GM23338 (cell line): ENCODE data around the gene NRP1. TPM values are rescaled to one million over a fixed set of nuclear protein-coding genes. Genes with fewer than 3 reads are reported as not detected.

Source experiments
- ATAC-seq: fragments of 200-7000 bp; cut with Tn5 transposase; 3 replicates; pipeline ENCODE4 v1.9.1; 2020
- DNase-seq: peaks from one replicate; pipeline ENCODE4 v3.0.0-alpha.2; 2015; ENCODE audit warnings: low spot score
- H2AFZ ChIP-seq: fragments of 200-600 bp; sonication (generic); 2 replicates; pipeline ENCODE4 v1.8.0; 2016; ENCODE audit warnings: antibody characterized with exemption, mild to moderate bottlenecking, moderate library complexity
- H3F3A ChIP-seq: fragments of 200-600 bp; sonication (generic); replicated peaks from 2 replicates; pipeline ENCODE4 v1.8.0; 2017; ENCODE audit warnings: antibody characterized with exemption, mixed run types, low read depth
- H3K27ac ChIP-seq: fragments of 200-600 bp; sonication (generic); 2 replicates; pipeline ENCODE4 v1.6.1; 2016; ENCODE audit warnings: low read depth
- H3K27me3 ChIP-seq: fragments of 200-600 bp; sonication (generic); 2 replicates; pipeline ENCODE4 v1.8.0; 2016; ENCODE audit warnings: mild to moderate bottlenecking, mixed run types, moderate library complexity; ENCODE audit not compliant: insufficient read depth
- H3K36me3 ChIP-seq: fragments of 200-600 bp; sonication (generic); 2 replicates; pipeline ENCODE4 v1.8.0; 2016; ENCODE audit warnings: mild to moderate bottlenecking; ENCODE audit not compliant: insufficient read depth
- H3K4me1 ChIP-seq: fragments of 200-600 bp; sonication (generic); 2 replicates; pipeline ENCODE4 v1.8.0; 2016; ENCODE audit warnings: mild to moderate bottlenecking, moderate library complexity; ENCODE audit not compliant: insufficient read depth
- H3K4me2 ChIP-seq: fragments of 200-600 bp; sonication (generic); 2 replicates; pipeline ENCODE4 v1.7.1; 2017; ENCODE audit warnings: mixed run types
- H3K4me3 ChIP-seq: fragments of 200-600 bp; sonication (generic); 2 replicates; pipeline ENCODE4 v1.6.1; 2016; ENCODE audit warnings: mixed run types
- H3K79me2 ChIP-seq: fragments of 200-600 bp; sonication (generic); replicated peaks from 2 replicates; pipeline ENCODE4 v1.8.0; 2017; ENCODE audit warnings: mild to moderate bottlenecking; ENCODE audit not compliant: insufficient read depth
- H3K9me2 ChIP-seq: fragments of 200-600 bp; sonication (generic); 2 replicates; pipeline ENCODE4 v1.8.0; 2017; ENCODE audit not compliant: insufficient read depth
- H4K20me1 ChIP-seq: fragments of 200-600 bp; sonication (generic); replicated peaks from 2 replicates; pipeline ENCODE4 v1.8.0; 2017; ENCODE audit warnings: mild to moderate bottlenecking; ENCODE audit not compliant: insufficient read depth
- H3K27ac Mint-ChIP-seq: 2 replicates; pipeline ENCODE4 v1.8.0; 2020; ENCODE audit warnings: inconsistent platforms, mild to moderate bottlenecking, moderate library complexity, mixed read lengths
- H3K27me3 Mint-ChIP-seq: 3 replicates; pipeline ENCODE4 v1.8.0; 2022; ENCODE audit warnings: low read depth, mild to moderate bottlenecking, moderate library complexity, mixed read lengths, inconsistent platforms; ENCODE audit not compliant: insufficient read depth, poor library complexity
- H3K36me3 Mint-ChIP-seq: 3 replicates; pipeline ENCODE4 v1.8.0; 2021; ENCODE audit warnings: low read depth, mild to moderate bottlenecking, inconsistent platforms, moderate library complexity, mixed read lengths
- H3K4me1 Mint-ChIP-seq: 3 replicates; pipeline ENCODE4 v1.8.0; 2020; ENCODE audit warnings: mild to moderate bottlenecking, inconsistent platforms, mixed read lengths
- H3K4me3 Mint-ChIP-seq: 3 replicates; pipeline ENCODE4 v1.8.0; 2021; ENCODE audit warnings: moderate library complexity, mild to moderate bottlenecking, inconsistent platforms, mixed read lengths
- H3K9me3 Mint-ChIP-seq: 3 replicates; pipeline ENCODE4 v1.8.0; 2020; ENCODE audit warnings: moderate library complexity, mild to moderate bottlenecking, inconsistent platforms, mixed read lengths
- CREB1 ChIP-seq: fragments of 250-450 bp; sonication (Bioruptor Pico); IDR thresholded peaks from 2 replicates; pipeline ENCODE4 v1.5.0; 2020; ENCODE audit warnings: low read depth, mild to moderate bottlenecking, moderate library complexity
- EZH2 ChIP-seq: fragments of 200-600 bp; sonication (generic); IDR thresholded peaks from one replicate; pipeline ENCODE4 v1.8.0; 2017; ENCODE audit warnings: antibody characterized with exemption, mild to moderate bottlenecking, low read depth; ENCODE audit not compliant: unreplicated experiment
- EZH2phosphoT487 ChIP-seq: fragments of 200-600 bp; sonication (generic); IDR thresholded peaks from one replicate; pipeline ENCODE4 v1.8.1; 2018; ENCODE audit warnings: antibody characterized with exemption; ENCODE audit not compliant: unreplicated experiment
- JUNB ChIP-seq: IDR thresholded peaks from one replicate; pipeline ENCODE4 v1.6.1; 2016; ENCODE audit warnings: antibody characterized with exemption; ENCODE audit not compliant: unreplicated experiment
- POLR2AphosphoS5 ChIP-seq: IDR thresholded peaks from 2 replicates; pipeline ENCODE4 v1.6.1; 2016; ENCODE audit warnings: antibody characterized with exemption, low read depth
- STAT1 ChIP-seq: IDR thresholded peaks from one replicate; pipeline ENCODE4 v1.6.1; 2016; ENCODE audit warnings: antibody characterized with exemption; ENCODE audit not compliant: unreplicated experiment
- polyA plus RNA-seq: library from polyadenylated mRNA; unstranded; fragments of >200 nt; fragmentation: Nextera tagmentation; extraction: Ambion mirVana; gene quantifications from 2 replicates; pipeline ENCODE4 v1.2.1, GENCODE V29; 2016
- total RNA-seq: library from RNA; depleted of rRNA; stranded (reverse); fragments of >200 nt; shearing (Covaris generic); gene quantifications from 2 replicates; pipeline ENCODE4 v1.2.3, GENCODE V29; 2014
- TF ChIP-seq, protein P1 (sequence below): IDR thresholded peaks from 2 replicates; pipeline ENCODE4 v1.6.1; 2016; ENCODE audit warnings: antibody characterized with exemption
- TF ChIP-seq, protein P2 (sequence below), 2 experiments: fragments of 200-600 bp in 1 of 2; sonication (generic) in 1 of 2; conservative IDR thresholded peaks; 2 replicates each; pipeline versions ENCODE4 v1.5.1 to v1.6.1; 2016 to 2017; ENCODE audit warnings: antibody characterized with exemption in 2 of 2, low read depth in 2 of 2, mild to moderate bottlenecking in 2 of 2, moderate library complexity in 1 of 2
- TF ChIP-seq, protein P3 (sequence below): IDR thresholded peaks from one replicate; pipeline ENCODE4 v1.6.1; 2018; ENCODE audit warnings: antibody characterized with exemption; ENCODE audit not compliant: unreplicated experiment

NRP1 gene
- total and polyA plus RNA-seq, 2 experiments from 2014 or later = 2.9 to 3.5 TPM

DNA sequence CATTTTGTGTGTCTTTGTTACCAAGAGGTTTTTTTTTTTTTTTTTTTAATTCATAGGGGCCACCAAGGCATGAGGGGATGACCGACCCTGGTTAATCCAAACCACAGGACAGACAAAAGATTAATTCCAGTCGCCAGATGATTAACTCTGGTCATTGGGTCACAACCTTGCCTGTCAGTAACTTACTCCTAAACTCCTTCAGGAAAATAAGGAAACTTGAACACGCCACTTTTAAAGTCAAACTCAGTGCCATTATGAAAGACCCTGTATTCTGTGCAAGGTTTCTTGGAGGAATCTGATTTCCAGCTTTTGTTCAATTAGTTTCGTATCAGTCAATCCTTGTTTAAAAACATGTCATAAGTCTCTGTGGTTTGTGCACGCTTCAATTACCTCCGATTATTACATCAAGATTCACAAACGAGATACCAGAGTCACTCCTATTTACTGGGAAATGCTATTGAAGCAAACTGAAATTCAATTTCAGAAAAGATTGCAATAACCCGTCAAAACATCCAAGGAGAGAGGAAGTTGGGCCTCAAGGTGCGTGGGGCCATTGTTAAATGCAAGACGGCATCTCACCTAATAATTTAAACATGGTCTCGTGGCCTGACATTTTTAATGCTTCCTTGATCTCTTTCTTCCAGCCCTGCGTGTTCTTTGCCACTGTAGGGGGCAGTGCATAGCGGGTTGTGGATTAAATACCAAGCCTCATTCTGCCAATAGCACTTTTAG lies 44.0 kb downstream of the NRP1 start:
- Mint-ChIP-seq H3K4me3 (no peak overlapping the region), H3K9me3 (no peaks in the 10 kb centered on the region), H3K27me3 (no peaks in the 10 kb centered on the region), H3K36me3 (no peaks in the 10 kb centered on the region), H3K4me1 (peaks cover 21% of the 10 kb centered on the region), H3K27ac (no peak overlapping the region)
- ATAC-seq (peak; percentile 36; the same call in 2 of the 3 replicates), DNase-seq (peak; percentile 28)
- TF ChIP-seq, protein P1, sequence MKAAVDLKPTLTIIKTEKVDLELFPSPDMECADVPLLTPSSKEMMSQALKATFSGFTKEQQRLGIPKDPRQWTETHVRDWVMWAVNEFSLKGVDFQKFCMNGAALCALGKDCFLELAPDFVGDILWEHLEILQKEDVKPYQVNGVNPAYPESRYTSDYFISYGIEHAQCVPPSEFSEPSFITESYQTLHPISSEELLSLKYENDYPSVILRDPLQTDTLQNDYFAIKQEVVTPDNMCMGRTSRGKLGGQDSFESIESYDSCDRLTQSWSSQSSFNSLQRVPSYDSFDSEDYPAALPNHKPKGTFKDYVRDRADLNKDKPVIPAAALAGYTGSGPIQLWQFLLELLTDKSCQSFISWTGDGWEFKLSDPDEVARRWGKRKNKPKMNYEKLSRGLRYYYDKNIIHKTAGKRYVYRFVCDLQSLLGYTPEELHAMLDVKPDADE = no peak
- TF ChIP-seq, protein P2, sequence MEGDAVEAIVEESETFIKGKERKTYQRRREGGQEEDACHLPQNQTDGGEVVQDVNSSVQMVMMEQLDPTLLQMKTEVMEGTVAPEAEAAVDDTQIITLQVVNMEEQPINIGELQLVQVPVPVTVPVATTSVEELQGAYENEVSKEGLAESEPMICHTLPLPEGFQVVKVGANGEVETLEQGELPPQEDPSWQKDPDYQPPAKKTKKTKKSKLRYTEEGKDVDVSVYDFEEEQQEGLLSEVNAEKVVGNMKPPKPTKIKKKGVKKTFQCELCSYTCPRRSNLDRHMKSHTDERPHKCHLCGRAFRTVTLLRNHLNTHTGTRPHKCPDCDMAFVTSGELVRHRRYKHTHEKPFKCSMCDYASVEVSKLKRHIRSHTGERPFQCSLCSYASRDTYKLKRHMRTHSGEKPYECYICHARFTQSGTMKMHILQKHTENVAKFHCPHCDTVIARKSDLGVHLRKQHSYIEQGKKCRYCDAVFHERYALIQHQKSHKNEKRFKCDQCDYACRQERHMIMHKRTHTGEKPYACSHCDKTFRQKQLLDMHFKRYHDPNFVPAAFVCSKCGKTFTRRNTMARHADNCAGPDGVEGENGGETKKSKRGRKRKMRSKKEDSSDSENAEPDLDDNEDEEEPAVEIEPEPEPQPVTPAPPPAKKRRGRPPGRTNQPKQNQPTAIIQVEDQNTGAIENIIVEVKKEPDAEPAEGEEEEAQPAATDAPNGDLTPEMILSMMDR (conservative IDR thresholded peaks at IDR 0.05; ENCODE audit: low read depth in 2 of 2) = peak; percentile 36 to 49
- H3K27ac ChIP-seq = no peak overlapping the region
- H3K4me3 ChIP-seq = no peak overlapping the region
- no peaks in the 10 kb centered on the region for H4K20me1 ChIP-seq
- no peaks in the 10 kb centered on the region for H3K36me3 ChIP-seq
- no peaks in the 10 kb centered on the region for H3K27me3 ChIP-seq
- no peaks in the 10 kb centered on the region for H3K79me2 ChIP-seq
- no peak overlapping the region for H2AFZ ChIP-seq
- peaks cover 14% of the 10 kb centered on the region for H3K4me1 ChIP-seq
- H3K9me2 ChIP-seq = peaks cover 4% of the 10 kb centered on the region; the same call in 1 of the 2 replicates
- 0 out of 2 replicates have a peak overlapping the region, but pooled peaks have one; percentile 39 for H3K4me2 ChIP-seq
- H3F3A ChIP-seq = no peaks in the 10 kb centered on the region

GRCh38 chr10:33289776-33290175 lies 44.7 kb downstream of the NRP1 start:
- Histone ChIP-seq H3K27me3 (no peaks in the 10 kb centered on the region), H3K79me2 (no peaks in the 10 kb centered on the region), H4K20me1 (no peaks in the 10 kb centered on the region), H3K4me2 (0 out of 2 replicates have a peak overlapping the region, but pooled peaks have one; percentile 39), H3K27ac (no peak overlapping the region), H3K9me2 (no peaks in the 10 kb centered on the region), H3F3A (no peaks in the 10 kb centered on the region), H3K36me3 (no peaks in the 10 kb centered on the region), H2AFZ (no peak overlapping the region), H3K4me1 (peaks cover 14% of the 10 kb centered on the region), H3K4me3 (no peak overlapping the region)
- Mint-ChIP-seq H3K4me1 (peaks cover 21% of the 10 kb centered on the region), H3K36me3 (no peaks in the 10 kb centered on the region), H3K27ac (no peak overlapping the region), H3K9me3 (no peaks in the 10 kb centered on the region), H3K4me3 (no peak overlapping the region), H3K27me3 (no peaks in the 10 kb centered on the region)
- ATAC-seq (no peak), DNase-seq (no peak)
- TF ChIP-seq, protein P1 = no peak
- TF ChIP-seq CREB1 (CRISPR knock-in tag) (no peak), STAT1 (no peak), JUNB (no peak), POLR2AphosphoS5 (no peak), EZH2phosphoT487 (no peak), EZH2 (no peak)
- TF ChIP-seq, protein P3, sequence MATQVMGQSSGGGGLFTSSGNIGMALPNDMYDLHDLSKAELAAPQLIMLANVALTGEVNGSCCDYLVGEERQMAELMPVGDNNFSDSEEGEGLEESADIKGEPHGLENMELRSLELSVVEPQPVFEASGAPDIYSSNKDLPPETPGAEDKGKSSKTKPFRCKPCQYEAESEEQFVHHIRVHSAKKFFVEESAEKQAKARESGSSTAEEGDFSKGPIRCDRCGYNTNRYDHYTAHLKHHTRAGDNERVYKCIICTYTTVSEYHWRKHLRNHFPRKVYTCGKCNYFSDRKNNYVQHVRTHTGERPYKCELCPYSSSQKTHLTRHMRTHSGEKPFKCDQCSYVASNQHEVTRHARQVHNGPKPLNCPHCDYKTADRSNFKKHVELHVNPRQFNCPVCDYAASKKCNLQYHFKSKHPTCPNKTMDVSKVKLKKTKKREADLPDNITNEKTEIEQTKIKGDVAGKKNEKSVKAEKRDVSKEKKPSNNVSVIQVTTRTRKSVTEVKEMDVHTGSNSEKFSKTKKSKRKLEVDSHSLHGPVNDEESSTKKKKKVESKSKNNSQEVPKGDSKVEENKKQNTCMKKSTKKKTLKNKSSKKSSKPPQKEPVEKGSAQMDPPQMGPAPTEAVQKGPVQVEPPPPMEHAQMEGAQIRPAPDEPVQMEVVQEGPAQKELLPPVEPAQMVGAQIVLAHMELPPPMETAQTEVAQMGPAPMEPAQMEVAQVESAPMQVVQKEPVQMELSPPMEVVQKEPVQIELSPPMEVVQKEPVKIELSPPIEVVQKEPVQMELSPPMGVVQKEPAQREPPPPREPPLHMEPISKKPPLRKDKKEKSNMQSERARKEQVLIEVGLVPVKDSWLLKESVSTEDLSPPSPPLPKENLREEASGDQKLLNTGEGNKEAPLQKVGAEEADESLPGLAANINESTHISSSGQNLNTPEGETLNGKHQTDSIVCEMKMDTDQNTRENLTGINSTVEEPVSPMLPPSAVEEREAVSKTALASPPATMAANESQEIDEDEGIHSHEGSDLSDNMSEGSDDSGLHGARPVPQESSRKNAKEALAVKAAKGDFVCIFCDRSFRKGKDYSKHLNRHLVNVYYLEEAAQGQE = no peak
